SK-N-SH (cell line): ENCODE measurements around the gene NSMCE3.

ENCODE experiments used
- CTCF ChIP-seq: fragments of 200-600 bp; sonication (generic); IDR thresholded peaks from 2 replicates; pipeline ENCODE4 v1.6.1; 2017; ENCODE audit warnings: antibody characterized with exemption, mild to moderate bottlenecking, moderate library complexity
- EZH2phosphoT487 ChIP-seq: fragments of 200-600 bp; sonication (generic); IDR thresholded peaks from 2 replicates; pipeline ENCODE4 v1.6.1; 2017; ENCODE audit warnings: low read depth, mixed run types, mild to moderate bottlenecking, antibody characterized with exemption, moderate library complexity, borderline replicate concordance
- FOXJ3 ChIP-seq: sonication (generic); formaldehyde crosslinking; IDR thresholded peaks from 2 replicates; pipeline ENCODE4 v1.5.1; 2020; ENCODE audit warnings: mild to moderate bottlenecking, missing genetic modification reagents
- MAX ChIP-seq: IDR thresholded peaks from 2 replicates; pipeline ENCODE4 v1.4.0; 2012; ENCODE audit warnings: low read depth
- NFIC ChIP-seq: IDR thresholded peaks from 2 replicates; pipeline ENCODE4 v1.4.0; 2012; ENCODE audit warnings: borderline replicate concordance
- TAF1 ChIP-seq: IDR thresholded peaks from 2 replicates; pipeline ENCODE4 v1.6.1; 2012; ENCODE audit warnings: low read depth, mild to moderate bottlenecking, low read length, moderate library complexity, borderline replicate concordance
- TEAD4 ChIP-seq: IDR thresholded peaks from 2 replicates; pipeline ENCODE4 v1.4.0; 2012; ENCODE audit warnings: mild to moderate bottlenecking, borderline replicate concordance; ENCODE audit not compliant: insufficient read depth
- YY1 ChIP-seq: IDR thresholded peaks from 2 replicates; pipeline ENCODE4 v1.4.0; 2012; ENCODE audit warnings: low read depth, mild to moderate bottlenecking

GRCh38 chr15:29226436-29227208 is 43.0 kb downstream of the NSMCE3 start:
- TF ChIP-seq TEAD4 (no peak), MAX (no peak), CTCF (no peak), EZH2phosphoT487 (no peak), YY1 (no peak), TAF1 (no peak), NFIC (no peak), FOXJ3 (CRISPR knock-in tag) (no peak)
